SHP77 (cell line): Measurements from ENCODE around the gene SEC14L2.
"Not testable (repeated sequence)": the region's sequence is repeated elsewhere in the genome, so short reads cannot be mapped to it uniquely, and the experiment has no call there.

ENCODE experiments used
- DNase-seq, 2 experiments: peaks; one replicate each; lab custom pipeline; 2025; lab: John Stamatoyannopoulos, UW

Gene SEC14L2

GRCh38 chr22:30426388-30427353, 29.9 kb downstream of the SEC14L2 start:
- peak; percentile 69 to 78 for DNase-seq

GRCh38 chr22:30427871-30428270, 31.1 kb downstream of the SEC14L2 start:
- DNase-seq: no peak

DNA sequence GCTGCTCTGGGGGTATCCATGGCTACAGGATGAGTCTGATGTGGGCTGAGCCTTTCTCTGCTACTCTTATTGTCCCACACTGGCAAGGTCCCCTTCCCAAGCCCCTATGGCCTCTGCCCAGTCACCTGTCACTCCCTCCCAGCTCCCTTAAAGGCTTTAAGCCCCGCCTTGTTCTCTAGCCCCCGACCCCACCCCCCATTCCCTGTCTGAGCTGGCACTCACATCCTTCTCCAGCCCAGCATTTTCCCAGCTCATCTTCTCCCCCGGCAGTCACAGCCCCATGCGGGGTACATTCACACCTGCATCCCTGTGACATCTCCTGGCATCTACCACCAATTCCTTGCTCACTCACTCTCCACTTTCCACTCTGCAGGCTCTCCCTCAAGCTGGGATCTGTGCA, 33.1 kb downstream of the SEC14L2 start:
- no peak for DNase-seq

DNA sequence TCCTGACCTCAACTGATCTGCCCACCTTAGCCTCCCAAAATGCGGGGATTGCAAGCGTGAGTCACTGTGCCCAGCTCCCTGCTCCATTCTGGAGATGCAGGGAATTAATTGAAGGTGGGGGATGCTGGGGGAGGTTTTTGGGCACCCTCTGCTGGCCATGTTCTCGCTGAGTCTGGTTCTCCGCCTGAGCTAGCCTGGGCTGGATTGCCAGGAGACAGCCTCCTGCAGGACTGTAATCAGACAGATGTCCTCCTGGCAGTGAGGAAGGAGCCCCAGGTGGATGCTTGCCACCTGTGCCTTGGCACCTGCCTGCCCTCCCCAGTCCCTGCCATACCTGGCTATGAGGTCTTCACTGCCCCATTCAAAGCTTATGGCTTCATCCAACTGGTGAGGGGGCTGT, 34.1 kb downstream of the SEC14L2 start:
- DNase-seq: no peak

DNA sequence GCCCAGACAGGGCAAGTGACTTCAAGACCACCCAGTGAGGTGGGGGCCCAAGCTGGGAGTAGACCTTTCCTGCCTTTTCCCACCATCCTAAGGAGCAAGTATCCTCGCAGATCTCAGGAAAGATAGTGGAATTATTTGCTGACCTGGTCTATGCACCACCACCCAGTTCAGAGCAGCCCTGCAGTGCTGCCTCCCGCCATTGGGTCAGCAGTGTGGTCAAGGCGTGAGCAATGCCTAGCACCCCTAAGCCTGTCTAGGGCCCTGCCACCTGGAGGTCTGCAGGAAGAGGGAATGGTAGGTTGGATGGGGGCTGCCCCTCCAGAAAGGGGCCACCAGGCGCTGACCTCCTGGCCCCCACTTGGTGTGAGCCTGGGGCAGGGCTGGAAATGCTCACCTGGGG, 35.3 kb downstream of the SEC14L2 start:
- no peak for DNase-seq

DNA sequence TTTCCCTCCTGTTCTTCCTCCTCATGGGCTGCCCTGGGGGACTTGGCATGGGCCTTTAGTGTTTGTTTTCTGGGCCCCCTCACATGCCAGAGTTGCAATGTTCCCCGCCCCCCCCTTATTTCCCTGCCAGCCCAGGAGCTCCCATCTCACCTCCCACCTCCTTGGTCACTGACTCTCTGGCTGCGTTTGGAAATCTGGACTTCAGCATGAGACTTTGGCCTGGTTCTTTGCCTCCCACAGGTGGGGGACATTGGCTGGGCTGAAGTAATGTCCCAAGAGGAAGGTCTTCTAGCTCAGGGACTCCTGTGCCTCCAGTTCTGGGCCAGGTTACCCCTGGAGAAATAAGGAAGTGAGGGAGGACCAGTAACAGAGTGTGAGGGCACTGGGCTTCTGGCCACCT, 35.7 kb downstream of the SEC14L2 start:
- no peak for DNase-seq

- DNase-seq: no peak
Measured at GRCh38 chr22:30433227-30433626, 36.4 kb downstream of the SEC14L2 start.

DNA sequence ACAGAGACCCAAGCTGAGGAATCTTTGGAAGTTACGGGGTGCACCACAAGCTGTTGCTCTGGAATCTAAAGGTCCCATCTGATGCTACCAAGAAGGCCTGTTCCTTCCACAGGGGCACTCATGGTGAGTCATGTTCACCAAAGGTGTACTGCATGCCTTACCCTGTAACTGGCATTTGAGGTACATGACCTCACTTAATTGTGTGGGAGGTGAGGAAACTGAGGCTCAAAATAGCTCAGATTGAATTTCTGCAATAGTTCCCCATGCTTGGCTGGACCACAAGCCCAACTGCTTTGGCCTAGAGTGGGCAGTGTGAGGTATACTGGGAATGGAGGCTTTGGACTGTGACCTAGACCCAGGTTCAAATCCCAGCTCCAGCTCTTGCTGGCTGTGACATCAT, 37.0 kb downstream of the SEC14L2 start:
- no peak for DNase-seq

- no peak for DNase-seq
Measured at GRCh38 chr22:30434843-30435242, 38.0 kb downstream of the SEC14L2 start.

GRCh38 chr22:30435674-30436126, 38.9 kb downstream of the SEC14L2 start:
- no peak for DNase-seq

GRCh38 chr22:30436196-30436595, 39.4 kb downstream of the SEC14L2 start:
- DNase-seq: no peak

DNA sequence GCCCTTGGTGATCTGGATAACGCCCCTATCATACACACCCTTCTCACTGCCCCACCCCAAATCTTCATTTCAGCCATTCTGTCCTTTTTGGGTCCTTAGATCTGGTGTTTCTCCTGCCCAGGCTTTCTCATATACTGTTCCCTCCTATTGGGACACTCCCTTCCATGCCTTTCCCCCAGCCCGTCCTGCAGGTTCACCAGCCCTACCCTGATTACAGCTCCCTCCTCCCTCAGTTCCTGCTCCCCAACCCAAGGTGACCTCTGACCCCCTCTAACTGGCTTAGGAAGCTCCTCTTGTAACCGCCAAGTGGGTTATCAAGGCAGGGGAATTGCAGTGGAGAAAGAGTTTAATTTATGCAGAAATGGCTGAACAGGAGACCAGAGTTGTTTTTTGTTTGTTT, 41.7 kb downstream of the SEC14L2 start:
- no peak for DNase-seq

DNA sequence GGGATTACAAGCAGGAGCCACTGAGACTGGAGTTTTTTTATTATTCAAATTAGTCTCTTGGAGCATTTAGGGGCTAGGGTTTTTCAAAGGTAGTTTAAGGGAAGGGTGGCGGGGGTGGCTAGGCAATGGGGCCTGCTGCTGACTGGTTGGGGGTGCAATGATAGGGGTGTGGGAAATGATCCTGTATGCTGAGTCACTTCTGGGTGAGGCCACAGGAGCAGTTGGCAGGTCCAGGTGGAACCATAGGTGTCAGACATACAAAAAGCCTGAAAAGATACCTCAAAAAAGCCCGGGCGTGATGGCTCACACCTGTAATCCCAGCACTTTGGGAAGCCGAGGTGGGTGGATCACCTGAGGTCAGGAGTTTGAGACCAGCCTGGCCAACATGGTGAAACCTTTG, 42.4 kb downstream of the SEC14L2 start:
- DNase-seq: no peak

GRCh38 chr22:30439836-30440235, 43.0 kb downstream of the SEC14L2 start:
- DNase-seq: no peak

DNA sequence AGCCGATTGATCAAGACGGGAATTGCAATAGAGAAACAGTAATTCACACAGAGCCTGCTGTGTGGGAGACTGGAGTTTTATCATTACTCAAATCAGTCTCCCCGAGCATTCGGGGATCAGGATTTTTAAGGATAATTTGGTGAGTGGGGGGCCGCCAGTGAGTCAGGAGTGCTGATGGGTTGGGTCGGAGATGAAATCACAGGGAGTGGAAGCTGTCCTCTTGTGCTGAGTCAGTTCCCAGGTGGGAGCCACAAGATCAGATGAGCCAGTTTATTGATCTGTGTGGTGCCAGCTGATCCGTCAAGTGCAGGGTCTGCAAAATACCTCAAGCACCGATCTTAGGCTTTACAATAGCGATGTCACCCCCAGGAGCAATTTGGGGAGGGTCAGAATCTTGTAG, 44.3 kb downstream of the SEC14L2 start:
- DNase-seq: no peak

GRCh38 chr22:30444632-30445437, 48.0 kb downstream of the SEC14L2 start:
- peak; percentile 54 to 75 for DNase-seq

GRCh38 chr22:30445438-30446145, 48.8 kb downstream of the SEC14L2 start:
- no peak for DNase-seq

DNA sequence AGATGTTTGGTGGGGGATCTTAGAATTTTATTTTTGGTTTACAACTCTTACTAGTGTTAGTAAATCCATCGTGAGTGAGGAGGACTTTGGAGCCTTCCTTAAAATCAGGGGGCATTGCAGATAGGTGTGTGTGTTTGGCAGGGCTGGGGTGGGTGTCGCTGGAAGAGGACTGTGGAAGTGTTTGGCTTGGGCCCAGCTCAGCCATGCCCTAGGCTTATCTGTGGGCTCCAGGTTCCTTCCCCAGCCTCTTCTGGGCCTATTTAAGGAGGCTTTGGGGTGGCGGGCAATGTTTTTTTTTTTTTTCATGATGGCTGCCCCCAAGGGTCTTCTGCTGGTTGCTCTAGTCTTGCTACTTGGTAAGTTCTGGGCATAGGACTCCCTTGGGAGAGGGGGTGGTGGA, 50.8 kb downstream of the SEC14L2 start:
- no peak for DNase-seq

- not testable (repeated sequence) for DNase-seq
Measured at GRCh38 chr22:30451488-30451887, 54.7 kb downstream of the SEC14L2 start.

GRCh38 chr22:30452861-30453260, 56.0 kb downstream of the SEC14L2 start:
- no peak for DNase-seq

DNA sequence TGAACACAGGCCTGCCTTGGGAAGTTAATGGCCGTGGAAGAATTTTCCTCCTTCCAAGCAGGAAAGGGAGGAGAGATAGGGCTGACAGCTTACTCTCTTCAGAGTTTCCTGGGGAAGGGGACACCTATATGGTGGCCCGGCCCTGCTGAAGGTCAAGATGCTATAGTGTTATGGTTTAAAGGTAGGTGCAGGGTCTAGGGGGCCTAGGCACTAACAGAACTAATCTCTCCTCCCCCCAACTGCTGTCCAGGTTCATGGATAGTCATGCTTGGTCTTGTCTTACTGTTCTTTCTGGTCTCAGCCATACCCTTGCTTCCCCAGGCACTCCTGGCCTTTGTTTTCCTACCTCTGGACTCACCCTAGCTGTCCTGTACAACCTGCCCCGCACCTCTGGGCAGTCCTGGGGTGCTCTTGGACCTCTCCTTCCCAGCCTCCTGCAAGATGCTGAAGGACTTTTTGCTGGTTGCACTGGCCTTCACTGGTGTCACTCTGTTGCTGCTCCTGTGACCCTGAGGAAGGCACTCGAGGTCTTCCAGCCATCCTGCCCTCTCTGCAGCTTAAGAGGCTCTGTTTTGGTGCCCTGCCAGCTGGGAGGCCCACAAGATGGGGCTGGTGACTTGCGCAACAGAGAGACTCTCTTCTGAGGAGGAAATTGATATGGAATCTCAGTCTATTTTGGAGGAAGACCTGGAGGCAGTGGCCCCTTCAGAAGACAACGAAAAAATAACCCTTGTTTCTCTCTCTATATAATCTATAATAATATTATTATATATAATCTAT, 57.1 kb downstream of the SEC14L2 start:
- peak in 1 of 2 experiments; percentile 14 for DNase-seq
